RWPE1 (cell line): ENCODE results near the gene PDE7B.

Experiments
- CTCF ChIA-PET: fragments of 350-600 bp; sonication (Branson Sonifier 250); formaldehyde crosslinking; extraction: SDS; loops from one replicate; lab custom pipeline; 2021; lab: Yijun Ruan, JAX
- POLR2A ChIA-PET: fragments of 400-600 bp; formaldehyde crosslinking; extraction: SDS; loops from one replicate; lab custom pipeline; 2020; ENCODE audit warnings: antibody characterized with exemption; ENCODE audit not compliant: low non-redundant PET; lab: Yijun Ruan, JAX
- DNase-seq: peaks from one replicate; pipeline ENCODE4 v3.0.0; 2012; ENCODE audit warnings: low spot score
- H3K27ac ChIP-seq: fragments of 450-650 bp; 2 replicates; pipeline ENCODE4 v1.5.1; 2017
- CTCF ChIP-seq: fragments of 450-650 bp; conservative IDR thresholded peaks from 2 replicates; pipeline ENCODE4 v1.5.1; 2017; ENCODE audit warnings: low read depth, mild to moderate bottlenecking

The PDE7B gene

GRCh38 chr6:136235233-136235564, 383.7 kb downstream of the PDE7B start:
- ChIA-PET POLR2A (no interaction called here), CTCF (no interaction called here)
- no peak for TF ChIP-seq CTCF
- H3K27ac ChIP-seq = no peak overlapping the region
- DNase-seq = no peak

GRCh38 chr6:136236466-136237293, 385.2 kb downstream of the PDE7B start:
- ChIA-PET POLR2A (no interaction called here), CTCF (interaction anchor here (0.6 kb wide), 3 partner anchors 42 to 699 kb away, joined by 3 read pairs; no protein-coding TSS in a partner anchor)
- H3K27ac ChIP-seq = no peak overlapping the region
- TF ChIP-seq CTCF = no peak
- DNase-seq = no peak

- ChIA-PET CTCF (no interaction called here), POLR2A (no interaction called here)
- TF ChIP-seq CTCF = no peak
- H3K27ac ChIP-seq = no peak overlapping the region
- no peak for DNase-seq
These were observed 392.6 kb downstream of the PDE7B start for GRCh38 chr6:136244061-136244616.
